HG02678 (cell line): Measurements from ENCODE around the gene FSTL5.
A peak's percentile ranks its signal among the peaks of the same experiment; 100 is the strongest.

Experiments
- ATAC-seq: cut with Tn5 transposase; IDR thresholded peaks from one replicate; pipeline ENCODE4 v1.9.1; 2021; ENCODE audit warnings: mild to moderate bottlenecking, moderate library complexity; ENCODE audit not compliant: unreplicated experiment

Gene FSTL5

GRCh38 chr4:161717084-161717483, 446.7 kb downstream of the FSTL5 start:
- no peak for ATAC-seq

GRCh38 chr4:161714931-161715330, 448.9 kb downstream of the FSTL5 start:
- no peak for ATAC-seq

DNA sequence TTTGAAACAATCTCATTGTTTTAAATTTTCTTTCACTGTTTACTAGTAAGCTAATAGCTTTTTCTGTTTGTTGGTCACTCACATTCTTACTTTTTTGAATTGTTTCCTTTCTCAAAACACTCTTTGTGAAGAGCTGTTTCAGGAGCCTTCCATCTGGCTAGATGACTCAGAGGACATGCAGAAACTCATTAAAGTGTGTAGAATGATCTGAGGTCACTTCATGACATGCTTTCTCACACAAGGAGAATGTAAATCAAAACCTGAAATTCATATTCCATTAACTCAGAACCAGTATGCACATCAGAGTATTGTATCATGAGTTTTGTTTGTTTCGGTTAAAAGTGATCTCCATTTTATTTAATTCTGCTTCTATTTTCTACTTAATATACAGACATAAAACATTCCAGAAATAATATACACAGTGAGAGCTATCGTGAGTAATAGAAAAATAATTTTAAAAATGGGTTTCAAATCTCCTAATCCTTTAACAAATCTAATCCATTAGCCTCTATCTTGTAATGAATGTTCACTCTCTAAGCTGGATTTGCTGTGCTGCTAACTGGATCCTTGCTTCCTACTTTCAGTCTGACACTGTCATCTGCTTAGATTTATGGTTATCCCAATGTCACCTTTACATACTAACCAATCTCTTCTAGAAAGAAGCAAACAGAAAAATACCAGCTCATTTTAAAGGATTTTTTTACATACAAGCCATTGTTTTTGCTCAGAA, 449.6 kb downstream of the FSTL5 start:
- no peak for ATAC-seq

- no peak for ATAC-seq
These were observed 459.1 kb downstream of the FSTL5 start for GRCh38 chr4:161704653-161705052.

- no peak for ATAC-seq
These were observed 459.8 kb downstream of the FSTL5 start for GRCh38 chr4:161704040-161704439.

- no peak for ATAC-seq
These were observed 461.5 kb downstream of the FSTL5 start for GRCh38 chr4:161702287-161702686.

- no peak for ATAC-seq
These were observed 466.9 kb downstream of the FSTL5 start for GRCh38 chr4:161696944-161697343.

GRCh38 chr4:161680146-161680545, 483.7 kb downstream of the FSTL5 start:
- no peak for ATAC-seq

DNA sequence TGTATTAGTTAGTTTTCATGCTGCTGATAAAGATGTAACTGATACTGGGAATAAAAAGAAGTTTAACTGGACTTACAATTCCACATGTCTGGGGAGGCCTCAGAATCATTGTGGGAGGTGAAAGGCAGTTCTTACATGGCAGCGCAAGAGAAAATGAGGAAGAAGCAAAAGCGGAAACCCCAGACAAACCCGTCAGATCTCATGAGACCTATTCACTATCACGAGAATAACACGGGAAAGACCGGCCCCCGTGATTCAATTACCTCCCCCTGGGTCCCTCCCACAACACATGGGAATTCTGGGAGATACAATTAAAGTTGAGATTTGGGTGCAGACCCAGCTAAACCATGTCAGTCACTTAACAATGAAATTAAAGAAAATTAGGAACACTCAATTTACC, 499.1 kb downstream of the FSTL5 start:
- no peak for ATAC-seq

GRCh38 chr4:161663844-161664243, 500.0 kb downstream of the FSTL5 start:
- ATAC-seq = no peak

GRCh38 chr4:161658676-161659075, 505.1 kb downstream of the FSTL5 start:
- ATAC-seq = no peak

DNA sequence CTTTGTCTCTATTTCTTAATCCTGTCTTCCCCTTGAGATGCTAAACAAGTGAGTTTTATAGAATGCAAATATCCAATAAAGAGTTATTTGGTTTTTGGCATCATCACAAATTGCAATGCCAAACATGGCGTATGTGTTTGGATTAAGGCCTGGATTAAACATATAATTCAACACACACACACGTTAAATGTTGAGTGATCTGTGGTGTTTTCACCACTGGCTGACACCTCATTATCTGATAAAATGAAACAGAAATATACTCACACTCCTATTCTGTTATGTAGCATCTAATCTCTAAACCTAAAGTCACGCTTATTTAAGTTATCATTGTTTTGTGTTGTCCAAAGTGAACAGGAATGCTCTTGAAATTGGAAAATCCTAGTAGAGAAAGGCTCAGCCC, 506.2 kb downstream of the FSTL5 start:
- no peak for ATAC-seq

DNA sequence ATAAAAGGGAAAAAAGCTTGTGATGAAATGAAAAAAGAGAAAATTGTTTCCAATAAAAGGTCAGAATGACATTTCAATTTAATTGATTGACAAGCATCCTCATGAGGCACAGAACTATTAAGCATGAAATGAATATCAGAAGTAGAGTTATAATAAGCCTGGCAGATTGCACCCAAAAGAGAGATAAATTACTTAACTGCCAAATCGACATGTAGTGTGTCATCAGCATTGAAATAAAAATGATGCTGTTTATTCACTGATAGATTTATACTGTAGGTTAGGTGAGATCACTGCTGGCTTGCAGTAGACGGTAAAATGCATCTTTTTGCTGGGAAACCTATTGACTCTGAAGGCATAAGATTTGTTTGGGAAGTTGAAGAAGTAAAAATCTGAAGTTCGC, 507.2 kb downstream of the FSTL5 start:
- ATAC-seq = no peak

GRCh38 chr4:161655148-161655547, 508.7 kb downstream of the FSTL5 start:
- ATAC-seq = no peak

GRCh38 chr4:161653697-161654096, 510.1 kb downstream of the FSTL5 start:
- ATAC-seq = no peak

DNA sequence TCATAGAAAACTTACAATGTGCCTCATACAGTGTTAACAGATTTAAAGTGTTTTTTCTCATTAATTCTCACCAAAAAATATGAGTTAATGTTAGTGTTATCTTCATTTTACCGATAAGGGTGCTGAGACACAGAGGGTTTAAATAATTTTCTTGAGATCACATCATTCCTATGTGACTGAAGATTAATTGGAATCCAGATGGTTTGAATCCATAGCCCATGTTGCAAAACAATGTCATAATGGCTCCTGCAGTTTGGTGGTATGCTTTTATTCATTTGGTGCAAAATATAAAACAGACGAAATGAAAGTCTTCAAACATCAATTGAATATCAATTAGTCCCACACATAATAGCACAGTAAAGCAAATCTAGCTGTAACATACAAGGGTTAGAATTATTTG, 512.2 kb downstream of the FSTL5 start:
- no peak for ATAC-seq

- no peak for ATAC-seq
These were observed 513.0 kb downstream of the FSTL5 start for GRCh38 chr4:161650812-161651211.

- no peak for ATAC-seq
These were observed 516.0 kb downstream of the FSTL5 start for GRCh38 chr4:161647757-161648156.

- no peak for ATAC-seq
These were observed 521.1 kb downstream of the FSTL5 start for GRCh38 chr4:161642708-161643107.

DNA sequence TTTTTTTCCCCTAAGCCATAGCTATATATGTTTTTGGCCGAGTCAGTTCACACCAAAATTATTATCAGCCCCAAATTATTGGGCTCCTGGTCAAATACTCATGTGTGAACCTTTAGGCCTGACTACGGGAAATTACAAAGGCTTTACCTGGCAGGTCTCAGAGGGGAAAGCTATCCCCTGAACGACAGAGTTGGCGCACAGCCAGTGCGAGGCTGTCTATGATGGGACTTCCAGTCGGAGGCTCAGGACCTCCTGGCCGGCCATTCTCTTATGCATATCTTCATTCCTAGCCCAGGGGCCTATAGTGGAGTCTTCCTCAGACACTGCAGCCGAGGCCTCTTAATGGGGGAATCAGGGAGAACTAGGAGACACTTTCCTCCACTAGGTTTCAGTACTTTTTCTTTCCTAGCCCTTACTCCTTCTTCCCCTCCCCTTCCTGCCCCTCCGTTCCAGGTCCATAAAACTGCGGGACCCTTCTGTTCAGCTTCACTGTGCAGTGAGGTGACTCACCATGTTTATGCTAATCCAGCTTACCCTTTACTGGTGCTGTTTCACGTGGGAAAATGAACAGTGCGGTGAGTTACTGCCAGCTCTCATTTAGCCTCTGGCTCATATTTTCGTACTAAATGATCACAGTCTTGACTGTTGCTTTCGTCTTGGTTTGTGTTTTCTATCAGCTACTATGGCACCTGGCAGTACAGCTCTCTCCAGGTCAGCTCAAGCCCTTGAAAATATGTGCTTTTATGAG, 533.9 kb downstream of the FSTL5 start:
- no peak for ATAC-seq

DNA sequence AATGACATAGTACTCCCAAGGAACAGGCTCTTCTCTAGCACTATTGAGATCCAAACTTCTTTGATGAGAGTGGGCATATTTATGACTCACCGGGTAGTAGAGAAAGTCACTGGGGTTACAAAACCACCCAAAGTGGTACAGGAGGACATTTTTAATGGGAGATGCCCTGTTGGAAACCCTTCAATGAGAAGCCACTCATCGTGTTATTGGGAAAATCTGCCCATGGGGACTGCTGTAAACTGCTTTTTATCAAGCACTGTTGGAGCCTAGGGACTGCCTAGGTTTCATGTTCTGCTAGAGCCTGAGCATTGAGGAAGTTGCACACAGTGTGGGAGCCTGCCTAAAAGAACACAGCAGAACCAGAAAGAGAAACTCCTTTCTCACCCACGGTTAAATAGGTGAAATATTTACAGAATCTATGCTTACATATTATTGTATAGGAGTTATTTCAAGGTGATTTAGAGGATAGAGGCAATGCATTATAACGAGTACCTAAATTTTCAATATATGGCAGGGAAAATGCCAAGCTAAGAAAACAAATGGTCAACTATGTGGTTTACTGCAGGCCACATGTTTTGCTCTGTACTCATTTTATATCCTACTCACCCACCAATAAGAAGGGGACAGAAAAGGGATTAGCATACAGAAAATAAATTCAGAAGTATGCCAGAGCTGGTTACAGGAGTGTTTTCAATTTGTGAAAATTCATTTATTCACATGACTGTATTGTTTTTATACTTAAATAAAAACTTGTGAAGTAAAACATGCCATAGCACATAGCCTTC, 559.1 kb downstream of the FSTL5 start:
- ATAC-seq = peak; percentile 72

GRCh38 chr4:161601011-161601410, 562.8 kb downstream of the FSTL5 start:
- ATAC-seq = no peak
